H9 (cell line): ENCODE data around the gene TCFL5. TPM values are rescaled to one million over a fixed set of nuclear protein-coding genes. Genes with fewer than 3 reads are reported as not detected.

Source experiments
- DNase-seq: peaks from one replicate; pipeline ENCODE4 v3.0.0-alpha.2; 2017
- H2AFZ ChIP-seq: one replicate; pipeline ENCODE4 v1.6.1; 2013; ENCODE audit warnings: mild to moderate bottlenecking, low read length, control low read depth, moderate library complexity
- H2AK5ac ChIP-seq: 2 replicates; pipeline ENCODE4 v1.6.1; 2013; ENCODE audit warnings: low read length, control low read depth, mixed read lengths; ENCODE audit not compliant: insufficient read length
- H2BK120ac ChIP-seq: one replicate; pipeline ENCODE4 v1.6.1; 2013; ENCODE audit warnings: low read depth, mild to moderate bottlenecking, low read length, control low read depth, inconsistent platforms; ENCODE audit not compliant: poor library complexity, severe bottlenecking
- H2BK12ac ChIP-seq: 2 replicates; pipeline ENCODE4 v1.6.1; 2013; ENCODE audit warnings: low read length, control low read depth, mixed read lengths, low read depth; ENCODE audit not compliant: insufficient read length
- H2BK15ac ChIP-seq: 2 replicates; pipeline ENCODE4 v1.6.1; 2013; ENCODE audit warnings: low read depth, low read length, control low read depth
- H2BK20ac ChIP-seq: one replicate; pipeline ENCODE4 v1.6.1; 2013; ENCODE audit warnings: low read depth, mild to moderate bottlenecking, low read length, control low read depth, inconsistent platforms; ENCODE audit not compliant: poor library complexity, severe bottlenecking
- H2BK5ac ChIP-seq: 2 replicates; pipeline ENCODE4 v1.6.1; 2013; ENCODE audit warnings: low read length, control low read depth, mixed read lengths; ENCODE audit not compliant: insufficient read length
- H3K14ac ChIP-seq: 2 replicates; pipeline ENCODE4 v1.6.1; 2013; ENCODE audit warnings: low read length, control low read depth; ENCODE audit not compliant: insufficient read depth
- H3K18ac ChIP-seq: 2 replicates; pipeline ENCODE4 v1.6.1; 2013; ENCODE audit warnings: low read depth, mild to moderate bottlenecking, mixed read lengths, low read length, control low read depth; ENCODE audit not compliant: insufficient read length
- H3K23ac ChIP-seq: 2 replicates; pipeline ENCODE4 v1.6.1; 2013; ENCODE audit warnings: low read length, control low read depth, mixed read lengths, low read depth; ENCODE audit not compliant: insufficient read length
- H3K23me2 ChIP-seq: 2 replicates; pipeline ENCODE4 v1.6.1; 2013; ENCODE audit warnings: low read depth, mild to moderate bottlenecking, mixed read lengths, low read length, control low read depth; ENCODE audit not compliant: insufficient read length, poor library complexity, severe bottlenecking
- H3K27ac ChIP-seq: 2 replicates; pipeline ENCODE4 v1.5.1; 2013; ENCODE audit warnings: low read length, control low read depth, mixed read lengths, low read depth; ENCODE audit not compliant: insufficient read length
- H3K27me3 ChIP-seq: 2 replicates; pipeline ENCODE4 v1.6.1; 2013; ENCODE audit warnings: low read length, control low read depth, inconsistent platforms; ENCODE audit not compliant: insufficient read depth
- H3K4ac ChIP-seq: 2 replicates; pipeline ENCODE4 v1.6.1; 2013; ENCODE audit warnings: low read depth, mild to moderate bottlenecking, control low read depth, inconsistent platforms, low read length, moderate library complexity
- H3K4me1 ChIP-seq: 2 replicates; pipeline ENCODE4 v1.6.1; 2013; ENCODE audit warnings: low read length, control low read depth, inconsistent platforms; ENCODE audit not compliant: insufficient read depth
- H3K4me2 ChIP-seq: 2 replicates; pipeline ENCODE4 v1.6.1; 2013; ENCODE audit warnings: low read length, control low read depth, mixed read lengths; ENCODE audit not compliant: insufficient read length, insufficient read depth
- H3K56ac ChIP-seq: 2 replicates; pipeline ENCODE4 v1.6.1; 2013; ENCODE audit warnings: low read depth, mild to moderate bottlenecking, mixed read lengths, low read length, control low read depth; ENCODE audit not compliant: insufficient read length
- H3K79me1 ChIP-seq: 2 replicates; pipeline ENCODE4 v1.6.1; 2013; ENCODE audit warnings: low read depth, mild to moderate bottlenecking, moderate library complexity, low read length, control low read depth, inconsistent platforms; ENCODE audit not compliant: insufficient read depth, poor library complexity, severe bottlenecking
- H3K79me2 ChIP-seq: 2 replicates; pipeline ENCODE4 v1.6.1; 2013; ENCODE audit warnings: low read length, control low read depth, inconsistent platforms; ENCODE audit not compliant: insufficient read depth
- H3K9ac ChIP-seq: 2 replicates; pipeline ENCODE4 v1.6.1; 2013; ENCODE audit warnings: low read length, control low read depth, mixed read lengths; ENCODE audit not compliant: insufficient read length; ENCODE audit errors: extremely low read depth
- H3K9me3 ChIP-seq: one replicate; pipeline ENCODE4 v1.6.1; 2013; ENCODE audit warnings: low read depth, low read length, inconsistent platforms; ENCODE audit not compliant: control insufficient read depth
- H3T11ph ChIP-seq: one replicate; pipeline ENCODE4 v1.6.1; 2013; ENCODE audit warnings: mild to moderate bottlenecking, low read length, control low read depth, inconsistent platforms
- H4K20me1 ChIP-seq: one replicate; pipeline ENCODE4 v1.6.1; 2013; ENCODE audit not compliant: control insufficient read depth, insufficient read length, insufficient read depth
- H4K5ac ChIP-seq: 2 replicates; pipeline ENCODE4 v1.6.1; 2013; ENCODE audit warnings: low read depth, mild to moderate bottlenecking, mixed read lengths, low read length, control low read depth; ENCODE audit not compliant: insufficient read length
- H4K8ac ChIP-seq: replicated peaks from 2 replicates; pipeline ENCODE4 v1.6.1; 2013; ENCODE audit warnings: low read length, control low read depth, mixed read lengths, low read depth; ENCODE audit not compliant: insufficient read length
- H4K91ac ChIP-seq: 2 replicates; pipeline ENCODE4 v1.6.1; 2013; ENCODE audit warnings: low read depth, mild to moderate bottlenecking, moderate library complexity, mixed read lengths, low read length, control low read depth; ENCODE audit not compliant: insufficient read length
- H3K27ac Mint-ChIP-seq, 3 experiments: 2 replicates in 2 of 3; 3 replicates in 1 of 3; pipeline ENCODE4 v1.8.0; 2020 to 2021; ENCODE audit warnings: mixed read lengths in 3 of 3, mild to moderate bottlenecking in 1 of 3, moderate library complexity in 1 of 3
- H3K27me3 Mint-ChIP-seq: 2 replicates; pipeline ENCODE4 v1.8.0; 2021; ENCODE audit warnings: low read depth, mild to moderate bottlenecking, moderate library complexity, mixed read lengths
- H3K36me3 Mint-ChIP-seq, 3 experiments: 2 replicates in 2 of 3; 3 replicates in 1 of 3; pipeline ENCODE4 v1.8.0; 2020 to 2021; ENCODE audit warnings: low read depth in 3 of 3, mixed read lengths in 3 of 3; ENCODE audit not compliant: insufficient read depth in 1 of 3
- H3K4me1 Mint-ChIP-seq, 2 experiments: 2 replicates each; pipeline ENCODE4 v1.8.0; 2020; ENCODE audit warnings: mixed read lengths in 2 of 2
- H3K4me3 Mint-ChIP-seq, 2 experiments: 2 replicates in 1 of 2; 3 replicates in 1 of 2; pipeline ENCODE4 v1.8.0; 2020 to 2021; ENCODE audit warnings: mild to moderate bottlenecking in 2 of 2, mixed read lengths in 2 of 2, moderate library complexity in 1 of 2
- H3K9me3 Mint-ChIP-seq, 2 experiments: 2 replicates in 1 of 2; 3 replicates in 1 of 2; pipeline ENCODE4 v1.8.0; 2020; ENCODE audit warnings: mild to moderate bottlenecking in 2 of 2, mixed read lengths in 2 of 2, moderate library complexity in 1 of 2
- CTCF ChIP-seq: fragments of 200-600 bp; sonication (generic); conservative IDR thresholded peaks from 3 replicates; pipeline ENCODE4 v1.8.0; 2021; ENCODE audit warnings: antibody characterized with exemption, mild to moderate bottlenecking
- WGBS: extraction: QIAGEN DNeasy Blood & Tissue Kit; methylation state at CpG from one replicate; pipeline ENCODE4 v1.1.7; 2013; ENCODE audit warnings: missing lambda C conversion rate, low lambda C conversion rate, mixed read lengths; ENCODE audit not compliant: insufficient read length; ENCODE audit errors: extremely low coverage; 5-methylcytosine and 5-hydroxymethylcytosine counted together
- total RNA-seq: library from RNA; stranded (reverse); gene quantifications from 2 replicates; pipeline ENCODE4 v1.2.1, GENCODE V29; 2021

TCFL5 gene
- total RNA-seq, 1 experiment from 2014 or later, result 16.4 TPM

- no peak overlapping the region for H3T11ph ChIP-seq
- WGBS, result no CpG with 5 or more reads among the region's 29 CpGs
- H2BK15ac ChIP-seq, result no peak overlapping the region
- no peak overlapping the region for H3K4ac ChIP-seq
- no peaks in the 10 kb centered on the region for H3K9me3 ChIP-seq
- H2BK120ac ChIP-seq, result no peak overlapping the region
- no peak overlapping the region for H4K91ac ChIP-seq
- Mint-ChIP-seq H3K4me3 (no peak overlapping the region), H3K27me3 (no peaks in the 10 kb centered on the region), H3K9me3 (0 out of 5 replicates have a peak, but pooled peaks cover 0 to 3% of the 10 kb centered on the region in 2 experiments), H3K27ac (no peak overlapping the region; a peak in 1 of 7 replicates), H3K4me1 (peaks cover 12 to 19% of the 10 kb centered on the region in 2 experiments), H3K36me3 (peaks cover 0 to 21% (median 6%) of the 10 kb centered on the region in 3 experiments; a peak in 4 of 7 replicates)
- H2AFZ ChIP-seq, result no peak overlapping the region
- no peaks in the 10 kb centered on the region for H3K27me3 ChIP-seq
- no peak overlapping the region for H3K9ac ChIP-seq
- no peak overlapping the region for H3K56ac ChIP-seq
- H4K5ac ChIP-seq, result no peak overlapping the region
- H3K23ac ChIP-seq, result no peak overlapping the region
- H2AK5ac ChIP-seq, result no peak overlapping the region
- no peak overlapping the region for H3K14ac ChIP-seq
- no peak for TF ChIP-seq CTCF
- no peaks in the 10 kb centered on the region for H3K79me2 ChIP-seq
- H3K23me2 ChIP-seq, result no peaks in the 10 kb centered on the region
- no peak overlapping the region for H3K4me2 ChIP-seq
- no peak overlapping the region for H4K8ac ChIP-seq
- no peak overlapping the region for H2BK5ac ChIP-seq
- DNase-seq, result no peak
- H2BK20ac ChIP-seq, result no peak overlapping the region
- peaks cover 2% of the 10 kb centered on the region; the same call in 1 of the 2 replicates for H3K4me1 ChIP-seq
- H3K79me1 ChIP-seq, result no peaks in the 10 kb centered on the region
- no peak overlapping the region for H2BK12ac ChIP-seq
- no peak overlapping the region for H3K27ac ChIP-seq
- no peaks in the 10 kb centered on the region for H4K20me1 ChIP-seq
- H3K18ac ChIP-seq, result no peak overlapping the region
These were observed 33.0 kb downstream of the TCFL5 start for GRCh38 chr20:62828511-62829230.
